ENCODE measurements around the gene SKIC2.
"Not testable (repeated sequence)": the region's sequence is repeated elsewhere in the genome, so short reads cannot be mapped to it uniquely, and the experiment has no call there.

SKIC2 gene

GRCh38 chr6:31958741-31959739 is at the start of gene SKIC2, which contains the start of gene NELFE:
Gene SKIC2 (plus strand): TSS chr6:31959175. CDS start chr6:31959193, 18 bp downstream.
Gene NELFE (minus strand): TSS chr6:31958971. CDS start chr6:31958446, 525 bp downstream.
- no peak for FAIRE-seq

GRCh38 chr6:31909298-31909697 is 49.7 kb upstream of the SKIC2 start:
- not testable (repeated sequence) for FAIRE-seq

GRCh38 chr6:31911826-31912585 is 47.0 kb upstream of the SKIC2 start:
- no peak for FAIRE-seq

GRCh38 chr6:31915351-31915750 is 43.6 kb upstream of the SKIC2 start:
- FAIRE-seq, result no peak

- no peak for FAIRE-seq
These were observed 43.2 kb upstream of the SKIC2 start for GRCh38 chr6:31915756-31916155.

GRCh38 chr6:31918069-31918720 is 40.8 kb upstream of the SKIC2 start:
- no peak for FAIRE-seq

GRCh38 chr6:31919624-31920303 is 39.2 kb upstream of the SKIC2 start:
- FAIRE-seq, result no peak

GRCh38 chr6:31920811-31921210 is 38.2 kb upstream of the SKIC2 start:
- no peak for FAIRE-seq

GRCh38 chr6:31922942-31923341 is 36.0 kb upstream of the SKIC2 start:
- FAIRE-seq, result no peak

- no peak for FAIRE-seq
These were observed 31.6 kb upstream of the SKIC2 start, which contains the start of gene C2 for GRCh38 chr6:31927242-31927862. Gene C2 (plus strand): TSS chr6:31927717. CDS start chr6:31927753, 36 bp downstream.

- no peak for FAIRE-seq
These were observed 30.9 kb upstream of the SKIC2 start for GRCh38 chr6:31927863-31928671.

GRCh38 chr6:31928672-31928939 is 30.4 kb upstream of the SKIC2 start:
- FAIRE-seq, result no peak

- no peak for FAIRE-seq
These were observed 28.0 kb upstream of the SKIC2 start for GRCh38 chr6:31930962-31931361.

- not testable (repeated sequence) for FAIRE-seq
These were observed 26.8 kb upstream of the SKIC2 start for GRCh38 chr6:31932137-31932536.

- no peak for FAIRE-seq
These were observed 25.4 kb upstream of the SKIC2 start for GRCh38 chr6:31933537-31933936.

GRCh38 chr6:31935021-31935420 is 24.0 kb upstream of the SKIC2 start:
- no peak for FAIRE-seq

- FAIRE-seq, result no peak
These were observed 23.2 kb upstream of the SKIC2 start for GRCh38 chr6:31935823-31936222.

- FAIRE-seq, result no peak
These were observed 18.7 kb upstream of the SKIC2 start for GRCh38 chr6:31940256-31940664.

GRCh38 chr6:31943742-31944141 is 15.2 kb upstream of the SKIC2 start:
- no peak for FAIRE-seq

GRCh38 chr6:31945154-31945506 is 13.8 kb upstream of the SKIC2 start:
- FAIRE-seq, result no peak
